Measurements from ENCODE around the gene ABCD1. TPM values are rescaled to one million over a fixed set of nuclear protein-coding genes. Genes with fewer than 3 reads are reported as not detected.
"Not testable (repeated sequence)": the region's sequence is repeated elsewhere in the genome, so short reads cannot be mapped to it uniquely, and the experiment has no call there.

ABCD1 gene
- total RNA-seq, 1 donor from 2014 or later: 15.1 TPM

DNA sequence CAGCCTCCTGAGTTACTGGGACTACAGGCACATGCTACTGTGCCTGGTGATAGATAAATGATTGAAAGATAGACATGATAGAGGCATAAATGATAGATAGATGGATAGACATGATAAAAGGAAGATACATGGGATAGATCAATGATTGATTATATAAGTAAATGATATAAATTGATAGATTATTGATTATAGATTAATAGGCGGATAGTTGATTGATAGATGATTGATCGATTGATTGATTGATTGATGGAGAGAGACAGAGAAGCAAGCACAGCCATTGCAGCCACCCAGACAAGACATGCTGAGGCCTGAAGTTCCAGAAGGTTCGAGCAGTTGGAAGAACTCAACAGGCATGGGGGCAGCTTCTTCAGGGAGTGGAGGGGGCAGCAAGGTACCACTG lies 21.7 kb downstream of the ABCD1 start:
- H3K36me3 ChIP-seq: no peaks in the 10 kb centered on the region
- H3K4me3 ChIP-seq: no peak overlapping the region
- no peaks in the 10 kb centered on the region for H3K27me3 ChIP-seq
- H3K27ac ChIP-seq: no peak overlapping the region
- ATAC-seq (no peak), DNase-seq (no peak)
- intact Hi-C loops (cut with DNase I): no loop called here
- no peaks in the 10 kb centered on the region for H3K9me3 ChIP-seq
- TF ChIP-seq CTCF (IDR thresholded peaks at IDR 0.05): no peak
- no peaks in the 10 kb centered on the region for H3K4me1 ChIP-seq

DNA sequence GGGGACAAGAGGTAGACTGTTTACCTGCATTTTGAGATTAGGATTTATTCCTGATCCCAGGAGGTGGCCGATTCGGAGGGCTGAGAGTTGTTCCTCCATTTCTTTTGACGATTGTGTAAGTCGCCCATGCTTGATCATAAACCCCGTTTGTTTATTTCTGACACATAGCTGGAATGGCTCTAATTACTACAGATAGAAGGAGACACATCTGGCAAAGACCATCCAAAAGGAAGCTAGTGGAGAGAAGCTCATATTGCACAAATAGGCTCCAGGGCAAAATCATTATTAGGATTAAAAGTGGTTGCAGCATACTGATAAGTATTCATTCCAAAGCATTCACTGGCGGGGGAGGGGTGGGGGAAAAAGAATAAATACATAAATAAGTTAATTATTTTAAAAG lies 22.3 kb downstream of the ABCD1 start:
- H3K27me3 ChIP-seq; H3K4me3 ChIP-seq; H3K9me3 ChIP-seq; ATAC-seq; intact Hi-C loops (cut with DNase I); H3K4me1 ChIP-seq; DNase-seq; H3K27ac ChIP-seq; H3K36me3 ChIP-seq: not testable (repeated sequence)

DNA sequence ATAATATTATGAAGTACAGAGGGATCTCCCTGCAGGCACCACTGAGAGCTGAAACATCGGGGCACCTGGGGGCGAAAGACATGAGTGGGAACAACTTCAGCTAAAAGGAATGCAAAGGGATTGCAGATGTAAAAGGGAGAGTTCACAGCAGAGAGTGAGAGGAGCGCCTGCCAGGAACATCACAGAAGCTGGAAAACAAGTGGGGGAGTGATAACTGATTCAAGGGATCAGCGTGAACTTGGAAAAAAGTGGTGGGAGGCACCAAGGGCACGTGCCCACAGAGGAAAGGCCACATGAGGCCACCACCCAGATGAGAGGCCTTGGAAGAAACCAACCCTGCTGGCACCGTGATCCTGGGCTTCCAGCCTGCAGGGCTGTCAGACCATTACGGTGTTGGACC lies 24.4 kb downstream of the ABCD1 start:
- ATAC-seq; H3K4me1 ChIP-seq; H3K9me3 ChIP-seq; intact Hi-C loops (cut with DNase I); DNase-seq; H3K4me3 ChIP-seq; H3K36me3 ChIP-seq; H3K27ac ChIP-seq; H3K27me3 ChIP-seq: not testable (repeated sequence)

DNA sequence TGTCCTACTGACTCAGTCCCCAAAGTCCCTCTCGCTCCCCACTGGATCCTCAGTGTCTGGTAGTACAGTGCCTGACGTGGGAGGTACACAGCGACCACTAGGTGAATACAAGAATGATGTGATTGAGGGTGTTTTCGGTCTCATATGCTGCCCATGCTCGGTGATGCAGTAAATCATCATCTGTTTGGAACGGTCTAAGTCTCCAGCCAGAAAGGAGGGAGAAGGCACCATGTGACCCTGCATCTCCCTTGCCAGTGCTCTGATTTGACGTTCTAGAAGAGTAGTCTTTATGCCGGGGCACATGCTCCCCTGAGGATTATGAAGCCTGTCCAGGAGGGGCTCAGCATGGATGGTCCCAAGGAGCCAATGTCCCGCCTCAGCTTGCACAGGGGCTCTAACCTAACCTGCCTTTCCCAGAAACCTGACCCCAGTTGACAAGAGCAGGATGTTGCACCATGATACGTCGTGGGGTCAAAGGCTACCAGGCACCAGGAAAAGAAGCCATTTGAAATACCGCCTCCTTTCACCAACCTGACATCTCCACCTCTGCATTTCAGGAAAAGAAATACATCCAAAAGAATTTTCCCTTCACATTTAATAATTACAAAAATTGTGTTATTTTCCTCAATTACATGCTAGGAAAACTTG lies 25.6 kb downstream of the ABCD1 start:
- H3K4me1 ChIP-seq: no peaks in the 10 kb centered on the region
- no peak for DNase-seq
- H3K36me3 ChIP-seq: no peaks in the 10 kb centered on the region
- no peaks in the 10 kb centered on the region for H3K27me3 ChIP-seq
- ATAC-seq: no peak
- TF ChIP-seq CTCF (IDR thresholded peaks at IDR 0.05): no peak
- H3K4me3 ChIP-seq: no peak overlapping the region
- no peaks in the 10 kb centered on the region for H3K9me3 ChIP-seq
- intact Hi-C loops (cut with DNase I): no loop called here
- H3K27ac ChIP-seq: no peak overlapping the region

- Histone ChIP-seq H3K36me3 (no peaks in the 10 kb centered on the region), H3K9me3 (no peaks in the 10 kb centered on the region), H3K4me1 (no peaks in the 10 kb centered on the region), H3K27me3 (no peaks in the 10 kb centered on the region), H3K4me3 (no peak overlapping the region), H3K27ac (no peak overlapping the region)
- DNase-seq: no peak
- no peak for TF ChIP-seq CTCF (IDR thresholded peaks at IDR 0.05)
- intact Hi-C loops (cut with DNase I): no loop called here
- no peak for ATAC-seq
These were observed 30.5 kb downstream of the ABCD1 start for GRCh38 chrX:153755136-153755535.

GRCh38 chrX:153761863-153762262 lies 37.2 kb downstream of the ABCD1 start:
- ATAC-seq: no peak
- no peak for TF ChIP-seq CTCF (IDR thresholded peaks at IDR 0.05)
- Histone ChIP-seq H3K4me1 (peaks cover 3% of the 10 kb centered on the region), H3K36me3 (no peaks in the 10 kb centered on the region), H3K9me3 (no peaks in the 10 kb centered on the region), H3K27ac (no peak overlapping the region), H3K27me3 (no peaks in the 10 kb centered on the region), H3K4me3 (no peak overlapping the region)
- no peak for DNase-seq
- intact Hi-C loops (cut with DNase I): loop anchor here (10.0 kb wide), 1 partner anchor 193 kb away; no protein-coding TSS in a partner anchor

All from upper lobe of right lung (tissue), 1 donor.